Mammary epithelial cell (primary cell): ENCODE measurements around the gene RNF144B.

Experiments used
- CTCF ChIP-seq, 2 donors: IDR thresholded peaks in 1 of 2; conservative IDR thresholded peaks in 1 of 2; 2 replicates each; pipeline ENCODE4 v1.5.1; 2011 to 2012; ENCODE audit warnings: inconsistent platforms in 2 of 2, low read length in 2 of 2, mild to moderate bottlenecking in 2 of 2, control low read depth in 1 of 2, low read depth in 1 of 2; ENCODE audit not compliant: insufficient read depth in 1 of 2; ENCODE audit errors: extremely low read depth in 1 of 2
- EZH2 ChIP-seq: IDR thresholded peaks from 2 replicates; pipeline ENCODE4 v1.6.1; 2012; ENCODE audit warnings: low read length, inconsistent platforms, borderline replicate concordance

GRCh38 chr6:18510644-18511033 lies 123.5 kb downstream of the RNF144B start:
- TF ChIP-seq CTCF (conservative IDR thresholded peaks at IDR 0.05 in 1 of 2, IDR thresholded peaks at IDR 0.05 in 1 of 2; ENCODE audit: extremely low read depth in 1 of 2, insufficient read depth in 1 of 2, low read depth in 1 of 2, low read length in 2 of 2) (no peak), EZH2 (no peak)
